H9 (cell line): ENCODE data around the gene LARP4. TPM values are rescaled to one million over a fixed set of nuclear protein-coding genes. Genes with fewer than 3 reads are reported as not detected.
"Not testable (repeated sequence)": the region's sequence is repeated elsewhere in the genome, so short reads cannot be mapped to it uniquely, and the experiment has no call there.

Experiments
- DNase-seq: peaks from one replicate; pipeline ENCODE4 v3.0.0-alpha.2; 2017
- H2AFZ ChIP-seq: one replicate; pipeline ENCODE4 v1.6.1; 2013; ENCODE audit warnings: mild to moderate bottlenecking, low read length, control low read depth, moderate library complexity
- H2AK5ac ChIP-seq: 2 replicates; pipeline ENCODE4 v1.6.1; 2013; ENCODE audit warnings: low read length, control low read depth, mixed read lengths; ENCODE audit not compliant: insufficient read length
- H2BK120ac ChIP-seq: one replicate; pipeline ENCODE4 v1.6.1; 2013; ENCODE audit warnings: low read depth, mild to moderate bottlenecking, low read length, control low read depth, inconsistent platforms; ENCODE audit not compliant: poor library complexity, severe bottlenecking
- H2BK12ac ChIP-seq: 2 replicates; pipeline ENCODE4 v1.6.1; 2013; ENCODE audit warnings: low read length, control low read depth, mixed read lengths, low read depth; ENCODE audit not compliant: insufficient read length
- H2BK15ac ChIP-seq: 2 replicates; pipeline ENCODE4 v1.6.1; 2013; ENCODE audit warnings: low read depth, low read length, control low read depth
- H2BK20ac ChIP-seq: one replicate; pipeline ENCODE4 v1.6.1; 2013; ENCODE audit warnings: low read depth, mild to moderate bottlenecking, low read length, control low read depth, inconsistent platforms; ENCODE audit not compliant: poor library complexity, severe bottlenecking
- H2BK5ac ChIP-seq: 2 replicates; pipeline ENCODE4 v1.6.1; 2013; ENCODE audit warnings: low read length, control low read depth, mixed read lengths; ENCODE audit not compliant: insufficient read length
- H3K14ac ChIP-seq: 2 replicates; pipeline ENCODE4 v1.6.1; 2013; ENCODE audit warnings: low read length, control low read depth; ENCODE audit not compliant: insufficient read depth
- H3K18ac ChIP-seq: 2 replicates; pipeline ENCODE4 v1.6.1; 2013; ENCODE audit warnings: low read depth, mild to moderate bottlenecking, mixed read lengths, low read length, control low read depth; ENCODE audit not compliant: insufficient read length
- H3K23ac ChIP-seq: 2 replicates; pipeline ENCODE4 v1.6.1; 2013; ENCODE audit warnings: low read length, control low read depth, mixed read lengths, low read depth; ENCODE audit not compliant: insufficient read length
- H3K23me2 ChIP-seq: 2 replicates; pipeline ENCODE4 v1.6.1; 2013; ENCODE audit warnings: low read depth, mild to moderate bottlenecking, mixed read lengths, low read length, control low read depth; ENCODE audit not compliant: insufficient read length, poor library complexity, severe bottlenecking
- H3K27ac ChIP-seq: 2 replicates; pipeline ENCODE4 v1.5.1; 2013; ENCODE audit warnings: low read length, control low read depth, mixed read lengths, low read depth; ENCODE audit not compliant: insufficient read length
- H3K27me3 ChIP-seq: 2 replicates; pipeline ENCODE4 v1.6.1; 2013; ENCODE audit warnings: low read length, control low read depth, inconsistent platforms; ENCODE audit not compliant: insufficient read depth
- H3K4ac ChIP-seq: 2 replicates; pipeline ENCODE4 v1.6.1; 2013; ENCODE audit warnings: low read depth, mild to moderate bottlenecking, control low read depth, inconsistent platforms, low read length, moderate library complexity
- H3K4me1 ChIP-seq: 2 replicates; pipeline ENCODE4 v1.6.1; 2013; ENCODE audit warnings: low read length, control low read depth, inconsistent platforms; ENCODE audit not compliant: insufficient read depth
- H3K4me2 ChIP-seq: 2 replicates; pipeline ENCODE4 v1.6.1; 2013; ENCODE audit warnings: low read length, control low read depth, mixed read lengths; ENCODE audit not compliant: insufficient read length, insufficient read depth
- H3K56ac ChIP-seq: 2 replicates; pipeline ENCODE4 v1.6.1; 2013; ENCODE audit warnings: low read depth, mild to moderate bottlenecking, mixed read lengths, low read length, control low read depth; ENCODE audit not compliant: insufficient read length
- H3K79me1 ChIP-seq: 2 replicates; pipeline ENCODE4 v1.6.1; 2013; ENCODE audit warnings: low read depth, mild to moderate bottlenecking, moderate library complexity, low read length, control low read depth, inconsistent platforms; ENCODE audit not compliant: insufficient read depth, poor library complexity, severe bottlenecking
- H3K79me2 ChIP-seq: 2 replicates; pipeline ENCODE4 v1.6.1; 2013; ENCODE audit warnings: low read length, control low read depth, inconsistent platforms; ENCODE audit not compliant: insufficient read depth
- H3K9ac ChIP-seq: 2 replicates; pipeline ENCODE4 v1.6.1; 2013; ENCODE audit warnings: low read length, control low read depth, mixed read lengths; ENCODE audit not compliant: insufficient read length; ENCODE audit errors: extremely low read depth
- H3K9me3 ChIP-seq: one replicate; pipeline ENCODE4 v1.6.1; 2013; ENCODE audit warnings: low read depth, low read length, inconsistent platforms; ENCODE audit not compliant: control insufficient read depth
- H3T11ph ChIP-seq: one replicate; pipeline ENCODE4 v1.6.1; 2013; ENCODE audit warnings: mild to moderate bottlenecking, low read length, control low read depth, inconsistent platforms
- H4K20me1 ChIP-seq: one replicate; pipeline ENCODE4 v1.6.1; 2013; ENCODE audit not compliant: control insufficient read depth, insufficient read length, insufficient read depth
- H4K5ac ChIP-seq: 2 replicates; pipeline ENCODE4 v1.6.1; 2013; ENCODE audit warnings: low read depth, mild to moderate bottlenecking, mixed read lengths, low read length, control low read depth; ENCODE audit not compliant: insufficient read length
- H4K8ac ChIP-seq: replicated peaks from 2 replicates; pipeline ENCODE4 v1.6.1; 2013; ENCODE audit warnings: low read length, control low read depth, mixed read lengths, low read depth; ENCODE audit not compliant: insufficient read length
- H4K91ac ChIP-seq: 2 replicates; pipeline ENCODE4 v1.6.1; 2013; ENCODE audit warnings: low read depth, mild to moderate bottlenecking, moderate library complexity, mixed read lengths, low read length, control low read depth; ENCODE audit not compliant: insufficient read length
- H3K27ac Mint-ChIP-seq, 3 experiments: 2 replicates in 2 of 3; 3 replicates in 1 of 3; pipeline ENCODE4 v1.8.0; 2020 to 2021; ENCODE audit warnings: mixed read lengths in 3 of 3, mild to moderate bottlenecking in 1 of 3, moderate library complexity in 1 of 3
- H3K27me3 Mint-ChIP-seq: 2 replicates; pipeline ENCODE4 v1.8.0; 2021; ENCODE audit warnings: low read depth, mild to moderate bottlenecking, moderate library complexity, mixed read lengths
- H3K36me3 Mint-ChIP-seq, 3 experiments: 2 replicates in 2 of 3; 3 replicates in 1 of 3; pipeline ENCODE4 v1.8.0; 2020 to 2021; ENCODE audit warnings: low read depth in 3 of 3, mixed read lengths in 3 of 3; ENCODE audit not compliant: insufficient read depth in 1 of 3
- H3K4me1 Mint-ChIP-seq, 2 experiments: 2 replicates each; pipeline ENCODE4 v1.8.0; 2020; ENCODE audit warnings: mixed read lengths in 2 of 2
- H3K4me3 Mint-ChIP-seq, 2 experiments: 2 replicates in 1 of 2; 3 replicates in 1 of 2; pipeline ENCODE4 v1.8.0; 2020 to 2021; ENCODE audit warnings: mild to moderate bottlenecking in 2 of 2, mixed read lengths in 2 of 2, moderate library complexity in 1 of 2
- H3K9me3 Mint-ChIP-seq, 2 experiments: 2 replicates in 1 of 2; 3 replicates in 1 of 2; pipeline ENCODE4 v1.8.0; 2020; ENCODE audit warnings: mild to moderate bottlenecking in 2 of 2, mixed read lengths in 2 of 2, moderate library complexity in 1 of 2
- WGBS: extraction: QIAGEN DNeasy Blood & Tissue Kit; methylation state at CpG from one replicate; pipeline ENCODE4 v1.1.7; 2013; ENCODE audit warnings: missing lambda C conversion rate, low lambda C conversion rate, mixed read lengths; ENCODE audit not compliant: insufficient read length; ENCODE audit errors: extremely low coverage; 5-methylcytosine and 5-hydroxymethylcytosine counted together
- total RNA-seq: library from RNA; stranded (reverse); gene quantifications from 2 replicates; pipeline ENCODE4 v1.2.1, GENCODE V29; 2021
- TF ChIP-seq, protein P1 (sequence below): fragments of 200-600 bp; sonication (generic); conservative IDR thresholded peaks from 3 replicates; pipeline ENCODE4 v1.8.0; 2021; ENCODE audit warnings: antibody characterized with exemption, mild to moderate bottlenecking

The LARP4 gene
- total RNA-seq, 1 experiment from 2014 or later = 82.3 TPM

DNA sequence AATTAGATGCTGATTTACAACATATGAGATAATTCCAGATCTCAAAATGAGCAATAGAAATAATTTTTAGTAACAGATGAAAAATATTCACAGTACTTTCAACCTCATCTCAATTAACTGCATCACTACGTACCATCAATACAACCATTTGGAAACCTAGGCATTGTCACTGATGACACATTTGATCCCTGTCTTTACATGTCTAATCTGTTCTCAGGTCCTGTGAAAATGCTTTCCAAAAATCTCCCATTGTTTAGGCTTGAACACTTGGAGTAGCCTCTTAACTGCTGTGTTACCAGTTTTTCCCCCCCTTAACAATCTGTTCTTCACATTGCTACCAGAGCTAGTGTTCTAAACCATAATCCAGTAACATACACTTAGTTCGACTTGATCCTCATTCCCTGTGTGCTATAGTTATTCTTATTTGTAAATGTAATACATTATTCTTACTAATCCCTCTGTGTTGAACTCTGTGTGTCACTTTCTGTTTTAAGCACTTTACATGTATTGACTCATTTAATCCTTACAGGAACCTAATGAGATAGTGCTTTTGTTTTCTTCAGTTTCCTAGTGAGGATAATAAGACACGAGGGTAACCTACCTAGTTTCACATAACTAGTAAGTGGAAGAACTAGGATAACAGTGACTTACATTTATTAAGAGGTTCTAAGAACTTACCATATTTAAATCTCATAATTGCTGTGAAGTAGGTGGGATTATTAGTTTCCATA lies 41.7 kb downstream of the LARP4 start:
- no CpG with 5 or more reads among the region's 3 CpGs for WGBS

DNA sequence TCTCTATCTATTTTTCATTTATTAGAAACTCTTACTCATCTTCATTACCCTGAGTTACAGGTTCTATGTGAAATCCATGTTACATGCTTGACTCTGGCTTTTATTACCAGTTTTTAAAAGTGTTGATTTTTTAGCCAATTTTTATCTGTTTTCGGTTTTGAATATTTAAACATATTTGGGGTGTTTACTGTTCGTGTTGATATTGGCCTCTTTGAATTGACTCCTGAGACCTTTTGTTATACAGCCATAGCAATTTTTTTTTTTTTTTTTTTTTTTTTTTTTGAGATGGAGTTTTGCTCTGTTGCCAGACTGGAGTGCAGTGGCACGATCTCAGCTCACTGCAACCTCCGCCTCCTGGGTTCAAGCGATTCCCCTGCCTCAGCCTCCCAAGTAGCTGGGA lies 49.0 kb downstream of the LARP4 start:
- H3K27ac Mint-ChIP-seq, H3K23me2 ChIP-seq, H3T11ph ChIP-seq, H3K18ac ChIP-seq, H3K27me3 ChIP-seq, H4K91ac ChIP-seq, H2BK120ac ChIP-seq, H2AK5ac ChIP-seq, H2BK15ac ChIP-seq, H3K4ac ChIP-seq, H3K27ac ChIP-seq, H3K4me1 Mint-ChIP-seq, H3K27me3 Mint-ChIP-seq, H4K5ac ChIP-seq, H3K4me1 ChIP-seq, H3K4me2 ChIP-seq, H3K9me3 ChIP-seq, H3K9me3 Mint-ChIP-seq, H3K4me3 Mint-ChIP-seq, H4K8ac ChIP-seq, H3K9ac ChIP-seq, H4K20me1 ChIP-seq, H3K56ac ChIP-seq, H2AFZ ChIP-seq, H3K79me1 ChIP-seq, DNase-seq, H3K14ac ChIP-seq, H3K23ac ChIP-seq, H2BK20ac ChIP-seq, H2BK12ac ChIP-seq, H2BK5ac ChIP-seq, H3K79me2 ChIP-seq: not testable (repeated sequence)
- H3K36me3 Mint-ChIP-seq = peaks cover 25 to 69% (median 57%) of the 10 kb centered on the region in 3 experiments
- WGBS = no CpG with 5 or more reads among the region's 5 CpGs

More for the DNA sequence above, 41.7 kb downstream of the LARP4 start:
- Histone ChIP-seq H4K91ac (no peak overlapping the region), H3K27ac (no peak overlapping the region), H2BK120ac (no peak overlapping the region), H2BK15ac (no peak overlapping the region), H3K9me3 (no peaks in the 10 kb centered on the region), H3K4ac (no peak overlapping the region), H3T11ph (no peak overlapping the region), H3K27me3 (no peaks in the 10 kb centered on the region), H2BK20ac (no peak overlapping the region), H2BK5ac (no peak overlapping the region), H3K18ac (no peak overlapping the region), H3K56ac (no peak overlapping the region), H2AK5ac (no peak overlapping the region), H3K14ac (no peak overlapping the region), H3K79me1 (no peaks in the 10 kb centered on the region), H3K23ac (no peak overlapping the region), H2AFZ (no peak overlapping the region), H3K79me2 (no peaks in the 10 kb centered on the region), H3K4me1 (no peaks in the 10 kb centered on the region), H4K5ac (no peak overlapping the region), H4K8ac (no peak overlapping the region), H3K4me2 (no peak overlapping the region), H2BK12ac (no peak overlapping the region), H3K23me2 (no peaks in the 10 kb centered on the region), H4K20me1 (no peaks in the 10 kb centered on the region), H3K9ac (no peak overlapping the region)
- Mint-ChIP-seq H3K36me3 (peaks cover 29 to 87% (median 76%) of the 10 kb centered on the region in 3 experiments; a peak in 6 of 7 replicates), H3K27me3 (no peaks in the 10 kb centered on the region), H3K4me1 (no peaks in the 10 kb centered on the region), H3K27ac (no peak overlapping the region), H3K4me3 (no peak overlapping the region), H3K9me3 (no peaks in the 10 kb centered on the region)
- DNase-seq = no peak
- TF ChIP-seq, protein P1, sequence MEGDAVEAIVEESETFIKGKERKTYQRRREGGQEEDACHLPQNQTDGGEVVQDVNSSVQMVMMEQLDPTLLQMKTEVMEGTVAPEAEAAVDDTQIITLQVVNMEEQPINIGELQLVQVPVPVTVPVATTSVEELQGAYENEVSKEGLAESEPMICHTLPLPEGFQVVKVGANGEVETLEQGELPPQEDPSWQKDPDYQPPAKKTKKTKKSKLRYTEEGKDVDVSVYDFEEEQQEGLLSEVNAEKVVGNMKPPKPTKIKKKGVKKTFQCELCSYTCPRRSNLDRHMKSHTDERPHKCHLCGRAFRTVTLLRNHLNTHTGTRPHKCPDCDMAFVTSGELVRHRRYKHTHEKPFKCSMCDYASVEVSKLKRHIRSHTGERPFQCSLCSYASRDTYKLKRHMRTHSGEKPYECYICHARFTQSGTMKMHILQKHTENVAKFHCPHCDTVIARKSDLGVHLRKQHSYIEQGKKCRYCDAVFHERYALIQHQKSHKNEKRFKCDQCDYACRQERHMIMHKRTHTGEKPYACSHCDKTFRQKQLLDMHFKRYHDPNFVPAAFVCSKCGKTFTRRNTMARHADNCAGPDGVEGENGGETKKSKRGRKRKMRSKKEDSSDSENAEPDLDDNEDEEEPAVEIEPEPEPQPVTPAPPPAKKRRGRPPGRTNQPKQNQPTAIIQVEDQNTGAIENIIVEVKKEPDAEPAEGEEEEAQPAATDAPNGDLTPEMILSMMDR = no peak
